Hypothalamus (tissue), 51 donors: ENCODE data around the gene TMEM253.
A peak's percentile ranks its signal among the peaks of the same experiment; 100 is the strongest.

Source experiments
- DNase-seq, 51 donors: peaks; one replicate each; lab custom pipeline; 2025; lab: John Stamatoyannopoulos, UW

TMEM253 gene

GRCh38 chr14:21102521-21103410, 1.9 kb downstream of the TMEM253 start:
- peak in 1 of 51 donors; percentile 53 for DNase-seq

DNA sequence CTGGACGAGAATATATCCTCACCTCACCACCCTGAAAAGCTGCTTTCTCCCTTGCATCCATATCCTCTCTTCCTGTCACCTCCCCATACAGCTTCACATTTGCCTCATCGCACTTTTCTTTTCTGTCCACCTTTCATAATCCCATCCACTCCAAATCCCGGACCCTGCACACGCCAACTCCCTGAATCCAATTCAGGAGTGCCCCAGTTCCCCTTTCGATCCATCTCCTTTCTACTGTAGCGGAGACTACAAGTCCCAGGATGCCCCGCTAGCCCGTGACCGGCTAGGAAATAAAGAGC, 2.5 kb downstream of the TMEM253 start:
- DNase-seq, result no peak

DNA sequence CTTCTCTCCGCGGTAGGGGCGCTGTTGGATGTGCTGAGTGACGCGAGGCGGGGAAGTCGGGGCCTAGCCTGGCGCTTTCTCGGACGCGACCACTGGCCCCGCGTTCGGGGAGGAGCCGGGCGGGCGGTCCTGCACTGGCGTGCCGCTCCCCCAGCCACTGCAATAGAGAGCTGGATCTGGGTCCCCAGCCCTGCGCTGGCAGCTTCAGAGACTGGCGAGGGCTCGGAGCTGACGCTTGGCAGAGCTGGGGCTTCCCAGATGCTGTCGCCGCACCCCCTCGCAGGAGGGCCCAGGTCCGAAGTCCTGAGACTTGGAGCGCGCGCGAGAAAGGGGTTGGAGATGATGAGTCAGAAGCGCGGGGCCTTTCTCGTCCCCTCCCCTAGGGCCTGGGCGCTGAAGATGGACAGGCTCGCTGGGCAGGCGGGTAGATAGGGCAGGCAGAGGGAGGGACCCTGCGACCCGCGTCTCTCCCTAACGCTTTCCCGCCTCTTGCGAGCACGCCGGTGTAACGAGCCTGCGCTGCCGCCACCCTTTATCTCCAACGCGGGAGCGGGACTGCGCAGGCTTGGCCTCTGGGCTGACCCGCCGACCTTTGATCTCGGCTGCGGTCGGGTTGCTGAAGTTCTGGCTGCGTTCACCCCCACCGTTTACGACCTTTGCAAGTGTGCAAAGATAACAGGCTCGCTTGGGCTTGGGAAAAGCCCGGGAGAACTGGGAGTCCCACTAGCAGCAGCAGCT, 3.0 kb downstream of the TMEM253 start:
- DNase-seq, result peak; percentile 76 to 99 (median 96)

DNA sequence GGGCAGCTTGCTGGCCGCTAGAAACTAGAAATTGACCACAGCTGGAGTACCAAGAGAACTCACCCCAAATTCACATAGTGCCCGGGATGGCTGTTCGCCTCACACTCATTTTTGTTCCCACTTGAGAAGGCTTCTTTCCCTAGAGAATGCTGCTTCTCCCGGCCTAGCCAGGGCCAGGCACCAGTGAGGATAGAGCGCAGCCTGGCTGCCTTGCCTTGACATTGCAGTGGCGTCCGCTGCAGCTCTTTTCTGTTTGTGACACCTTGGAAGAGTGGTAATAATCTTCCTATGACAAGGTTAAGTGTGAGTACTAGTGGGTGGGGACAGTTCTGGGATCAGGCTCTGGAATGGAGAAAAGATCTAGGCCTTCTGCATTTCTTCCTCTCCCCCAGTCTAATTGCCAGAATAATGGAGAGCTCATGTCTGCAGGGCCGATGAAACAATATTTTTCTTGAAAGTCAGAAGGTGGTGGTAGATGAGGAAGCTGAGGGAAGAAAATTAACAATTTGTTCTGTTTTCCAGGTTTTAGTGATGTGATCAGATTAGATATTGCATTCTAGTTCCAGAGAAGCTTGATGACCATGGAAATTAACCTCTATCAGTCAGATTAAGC, 3.7 kb downstream of the TMEM253 start:
- DNase-seq, result peak in 47 of 51 donors; percentile 27 to 91 (median 68)

DNA sequence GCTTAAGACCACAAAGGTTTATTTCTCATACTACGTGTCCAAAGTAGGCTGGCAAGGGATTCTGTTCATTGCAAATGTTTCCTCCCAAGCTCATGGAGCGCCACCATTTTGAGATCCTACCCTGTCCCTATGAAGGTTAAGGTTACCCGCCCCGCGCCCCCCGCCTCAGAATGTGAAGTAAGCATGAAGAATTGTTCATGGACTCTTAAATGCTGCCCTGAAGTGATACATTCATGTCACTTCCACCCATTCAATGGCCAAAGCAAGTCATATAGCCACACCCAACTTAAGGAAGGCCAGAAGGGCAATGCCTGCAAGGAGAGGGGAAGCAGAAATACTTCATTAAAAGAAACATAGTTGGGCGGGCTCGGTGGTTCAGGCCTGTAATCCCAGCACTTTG, 4.2 kb downstream of the TMEM253 start:
- no peak for DNase-seq

DNA sequence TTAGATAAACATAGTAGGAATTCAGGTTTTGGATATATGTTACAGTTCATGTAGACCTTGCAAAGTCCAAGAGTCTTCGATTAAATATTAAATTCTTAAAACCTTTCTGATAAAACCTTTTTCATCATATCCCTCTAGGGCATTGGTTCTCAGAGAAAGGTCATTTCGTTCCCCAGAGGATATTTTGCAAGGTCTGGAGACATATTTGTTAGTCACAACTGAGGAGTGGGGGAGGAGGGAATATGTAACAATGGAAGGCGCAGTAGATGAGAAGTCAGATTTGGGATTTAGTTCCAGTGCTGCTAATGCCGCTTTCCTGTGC, 5.3 kb downstream of the TMEM253 start:
- DNase-seq, result no peak

DNA sequence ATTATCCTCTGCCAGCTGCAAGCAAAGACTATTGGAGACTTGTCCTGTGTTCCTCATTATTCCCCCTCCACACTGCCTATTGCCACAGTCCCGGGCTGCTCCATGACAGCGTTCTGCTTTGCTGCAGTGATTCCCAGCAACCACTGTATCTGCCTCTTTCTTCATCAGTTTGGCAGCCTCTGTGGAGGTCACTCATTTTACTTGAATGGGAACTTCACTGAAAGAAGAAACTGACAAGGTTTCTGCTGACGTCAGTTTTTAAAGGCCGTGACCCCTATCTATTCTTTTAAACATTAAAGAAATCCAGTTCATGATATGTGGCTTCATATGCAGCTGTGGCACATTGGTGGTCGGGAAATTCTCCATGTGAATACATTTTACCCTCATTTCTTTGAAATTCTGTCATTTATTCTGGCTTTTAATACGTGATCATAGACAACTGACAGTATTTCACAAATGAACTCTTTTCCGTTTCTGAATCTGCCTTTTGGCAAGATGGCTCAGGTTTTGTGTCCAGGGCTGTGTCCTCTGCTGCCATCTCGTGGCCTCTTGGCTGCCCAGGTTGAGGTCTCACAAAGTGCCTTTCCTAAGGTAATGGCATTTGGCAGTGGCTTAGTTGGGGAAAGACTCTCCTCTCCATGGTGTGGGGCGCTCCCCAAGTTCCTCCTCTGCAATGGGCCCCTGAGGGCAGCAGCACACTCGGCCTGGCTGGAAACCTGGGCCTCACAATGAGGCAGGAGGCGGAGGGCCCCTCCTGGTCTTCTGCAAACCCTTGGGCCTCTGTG, 5.8 kb downstream of the TMEM253 start:
- DNase-seq, result peak in 47 of 51 donors; percentile 10 to 82 (median 63)

GRCh38 chr14:21107283-21107800, 6.5 kb downstream of the TMEM253 start:
- no peak for DNase-seq

DNA sequence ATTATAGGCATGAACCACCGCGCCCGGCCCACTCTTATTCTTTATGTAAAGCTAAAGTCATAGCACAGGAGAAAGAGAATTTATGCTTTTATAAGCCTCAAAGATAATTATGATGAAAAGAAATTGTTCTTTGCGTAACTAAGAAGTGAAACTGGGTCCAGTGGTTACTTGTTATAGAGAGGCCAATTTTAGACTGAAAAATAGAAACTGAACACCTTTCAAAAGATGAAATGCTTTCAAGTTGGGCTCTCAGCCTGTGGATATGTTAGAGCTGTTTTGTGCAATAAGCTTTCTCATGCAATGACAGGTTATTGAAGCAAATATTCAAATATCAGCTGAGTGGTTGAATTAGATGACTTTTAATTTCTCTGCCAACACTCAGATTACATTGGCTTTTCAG, 7.9 kb downstream of the TMEM253 start:
- DNase-seq, result no peak

DNA sequence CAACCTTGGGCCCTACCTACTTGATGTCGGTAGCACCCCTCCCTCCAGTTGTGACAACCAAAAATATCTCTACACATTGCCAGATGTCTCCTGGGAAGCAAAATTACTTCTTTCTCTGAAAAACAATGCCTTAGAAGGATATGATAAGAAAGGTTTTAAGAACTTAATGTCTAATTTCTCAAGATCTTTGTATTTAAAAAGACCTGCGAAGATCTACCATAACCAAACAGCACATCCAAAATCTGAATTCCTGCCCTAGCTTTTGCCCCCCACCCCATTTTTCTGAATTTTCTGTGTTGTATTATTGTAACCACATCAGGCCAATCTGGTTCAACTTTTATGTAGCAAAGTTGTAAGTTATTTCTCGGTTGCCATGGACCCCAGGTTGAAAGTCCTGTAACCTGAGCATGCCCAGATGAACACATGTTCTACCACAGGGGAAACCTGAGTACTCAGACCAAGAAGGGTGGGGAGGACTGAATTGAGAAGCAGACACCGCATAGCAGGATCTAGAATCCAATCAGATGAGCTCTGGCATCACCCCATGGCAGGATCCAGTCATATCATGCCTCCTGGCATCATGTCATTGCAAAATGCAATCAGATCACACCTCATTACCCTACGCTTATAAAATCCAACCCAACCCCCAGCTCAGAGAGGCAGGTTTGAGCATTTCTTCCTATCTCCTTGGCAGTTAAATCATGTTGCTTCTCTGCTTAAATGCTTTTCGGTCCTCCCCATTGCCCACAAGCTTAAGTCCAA, 8.7 kb downstream of the TMEM253 start:
- no peak for DNase-seq

DNA sequence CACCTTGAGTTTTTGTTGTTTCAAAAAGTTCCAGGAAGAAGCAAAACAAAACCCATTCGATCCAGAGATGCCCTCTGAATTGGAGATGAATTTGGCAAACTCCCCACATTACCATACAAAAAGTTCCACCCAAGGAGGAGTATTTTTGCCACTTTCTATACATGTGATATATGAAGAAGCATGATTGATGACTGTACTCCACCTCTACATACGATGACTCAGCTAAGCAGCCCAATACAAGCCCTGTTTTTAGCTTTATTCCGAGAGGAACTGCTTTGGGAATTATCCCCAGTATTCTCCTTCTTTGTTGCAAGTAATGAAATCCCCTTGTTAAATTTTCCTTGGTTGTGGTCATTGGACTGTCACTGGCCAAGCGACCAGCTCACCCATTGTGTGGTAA, 11.4 kb downstream of the TMEM253 start:
- no peak for DNase-seq

DNA sequence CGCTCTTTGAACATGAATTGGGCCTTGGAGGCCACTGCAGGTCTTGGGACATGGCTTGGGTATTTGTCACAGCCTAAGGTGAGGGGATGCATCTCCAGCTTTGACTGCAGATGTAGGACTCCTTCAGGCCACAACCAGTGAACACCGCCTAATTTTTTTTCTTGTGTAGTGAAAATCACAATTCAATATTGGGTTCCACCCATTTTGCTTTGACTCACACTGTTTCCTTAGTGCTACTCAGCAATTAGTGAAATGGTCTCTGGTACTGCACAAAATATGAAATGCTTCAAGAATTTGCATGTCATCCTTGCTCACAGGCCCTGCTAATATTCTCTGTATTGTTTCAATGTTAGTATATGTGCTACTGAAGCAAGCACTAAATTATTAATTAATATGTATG, 12.5 kb downstream of the TMEM253 start:
- no peak for DNase-seq

DNA sequence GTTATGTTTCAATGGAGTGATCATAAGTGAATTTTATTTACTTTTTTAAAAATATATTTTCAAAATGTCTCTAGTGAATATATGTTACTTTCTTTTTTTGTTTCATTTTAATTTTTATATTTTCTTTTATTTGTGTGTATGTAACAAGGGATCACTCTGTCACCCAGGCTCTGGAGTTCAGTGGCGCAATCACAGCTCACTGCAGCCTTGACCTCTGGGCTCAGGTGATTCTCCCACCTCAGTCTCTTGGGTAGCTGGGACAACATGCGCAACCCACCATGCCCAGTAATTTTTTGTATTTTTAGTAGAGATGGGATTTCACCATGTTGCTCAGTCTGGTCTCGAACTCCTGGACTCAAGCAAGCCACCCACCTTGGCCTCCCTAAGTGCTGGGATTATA, 18.1 kb downstream of the TMEM253 start:
- DNase-seq, result no peak

- DNase-seq, result no peak
Observed at GRCh38 chr14:21120686-21121085, 19.8 kb downstream of the TMEM253 start.

DNA sequence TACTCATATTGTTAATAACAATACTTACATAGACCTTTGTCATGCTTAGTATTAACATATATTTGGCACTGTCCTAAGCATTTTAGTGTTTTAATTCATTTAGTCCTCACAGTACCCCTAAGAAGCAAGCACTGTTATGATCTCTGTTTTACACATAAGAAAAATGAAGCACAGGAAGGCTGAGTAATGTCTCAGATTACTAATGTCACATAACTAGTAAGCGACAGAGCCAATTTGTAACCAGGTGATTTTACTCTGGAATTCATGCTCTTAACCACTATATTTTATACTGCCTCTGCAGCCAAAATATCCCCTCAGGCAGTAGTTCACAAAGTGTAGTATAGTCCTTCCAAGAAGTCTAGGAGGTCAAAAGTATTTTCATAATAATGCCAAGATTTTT, 20.3 kb downstream of the TMEM253 start:
- no peak for DNase-seq

GRCh38 chr14:21123429-21123828, 22.6 kb downstream of the TMEM253 start:
- no peak for DNase-seq

DNA sequence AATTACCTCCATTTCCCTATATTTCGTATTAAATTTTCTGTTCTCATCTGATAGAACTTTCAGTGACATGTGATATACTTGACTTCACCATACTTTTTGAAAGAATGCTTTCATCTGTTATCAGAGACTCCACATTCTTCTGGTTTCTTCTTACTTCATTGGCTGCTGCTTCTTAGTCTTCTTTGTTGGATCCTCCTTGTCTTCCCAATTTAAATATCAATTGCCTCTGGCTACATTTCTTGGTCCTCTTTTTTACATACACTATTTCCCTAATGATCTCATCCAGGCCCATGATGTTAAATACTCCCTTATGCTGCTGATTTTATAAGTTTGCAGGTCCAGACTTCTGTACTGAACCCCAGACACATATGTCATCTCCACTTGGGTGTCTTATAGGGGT, 33.0 kb downstream of the TMEM253 start:
- DNase-seq, result no peak

DNA sequence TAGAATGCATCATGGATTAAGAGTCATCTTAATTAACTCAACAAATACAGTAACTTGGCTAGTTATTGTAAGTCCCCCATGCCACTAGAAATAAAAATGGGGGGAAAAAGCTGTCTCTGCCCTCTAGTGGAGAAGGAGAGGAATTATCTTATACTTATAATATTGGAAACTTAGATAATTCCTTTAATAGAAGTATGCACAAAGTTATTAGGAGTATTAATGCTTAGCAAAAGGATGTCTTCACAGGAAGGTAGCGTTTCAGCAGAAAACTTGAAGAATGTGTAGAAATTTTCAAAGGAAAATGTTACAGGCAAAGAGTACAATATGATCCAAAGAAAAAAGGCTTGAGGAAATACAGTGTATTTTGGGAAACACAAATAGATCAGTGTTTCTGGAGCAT, 35.2 kb downstream of the TMEM253 start:
- no peak for DNase-seq

DNA sequence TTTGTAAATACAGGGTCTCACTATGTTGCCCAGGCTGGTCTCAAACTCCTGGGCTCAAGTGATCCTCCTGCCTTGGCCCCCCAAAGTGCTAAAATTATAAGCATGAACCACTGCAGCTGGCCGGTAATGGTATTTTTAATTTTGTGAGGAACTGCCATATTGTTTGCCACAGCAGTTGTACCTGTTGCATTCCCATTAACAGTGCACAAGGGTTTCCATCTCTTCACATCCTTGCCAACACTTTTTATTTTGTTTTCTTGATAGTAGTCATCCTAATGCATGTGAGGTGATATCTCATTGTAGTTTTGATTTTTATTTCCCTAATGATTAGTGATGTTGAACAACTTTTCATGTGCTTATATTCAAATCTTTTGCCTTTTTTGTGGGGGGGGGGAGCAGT, 41.5 kb downstream of the TMEM253 start:
- no peak for DNase-seq

DNA sequence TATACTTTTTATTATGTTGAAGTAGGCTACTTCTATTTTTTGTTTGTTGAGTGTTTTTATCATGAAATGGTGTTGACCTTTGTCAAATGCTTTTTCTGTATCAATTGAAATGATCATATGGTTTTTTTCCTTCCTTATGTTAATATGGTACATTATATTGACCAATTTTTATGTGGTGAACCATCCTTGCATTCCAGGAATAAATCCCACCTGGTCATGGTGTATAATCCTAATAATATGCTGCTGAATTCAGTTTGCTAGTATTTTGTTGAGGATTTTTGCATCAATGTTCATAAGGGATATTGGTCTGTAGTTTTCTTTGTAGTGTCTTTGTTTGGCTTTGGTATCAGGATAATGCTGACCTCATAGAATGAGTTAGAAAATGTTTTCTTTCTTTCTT, 44.6 kb downstream of the TMEM253 start:
- DNase-seq, result no peak
